KOPT-K1 (cell line): ENCODE results near the gene TM9SF1.

ENCODE experiments used
- H3K27ac ChIP-seq: fragments of 200-600 bp; sonication (generic); 2 replicates; pipeline ENCODE4 v1.5.1; 2016; ENCODE audit warnings: antibody characterized with exemption, mild to moderate bottlenecking, low read depth, low read length; ENCODE audit not compliant: poor library complexity, severe bottlenecking
- H3K36me3 ChIP-seq: fragments of 200-600 bp; sonication (generic); 2 replicates; pipeline ENCODE4 v1.5.1; 2017; ENCODE audit warnings: antibody characterized with exemption, mild to moderate bottlenecking, low read length, moderate library complexity; ENCODE audit not compliant: insufficient read depth
- H3K9me3 ChIP-seq: fragments of 200-600 bp; sonication (generic); 2 replicates; pipeline ENCODE4 v1.5.1; 2017; ENCODE audit warnings: antibody characterized with exemption, low read length, mild to moderate bottlenecking; ENCODE audit not compliant: insufficient read depth, poor library complexity, severe bottlenecking

TM9SF1 gene

DNA sequence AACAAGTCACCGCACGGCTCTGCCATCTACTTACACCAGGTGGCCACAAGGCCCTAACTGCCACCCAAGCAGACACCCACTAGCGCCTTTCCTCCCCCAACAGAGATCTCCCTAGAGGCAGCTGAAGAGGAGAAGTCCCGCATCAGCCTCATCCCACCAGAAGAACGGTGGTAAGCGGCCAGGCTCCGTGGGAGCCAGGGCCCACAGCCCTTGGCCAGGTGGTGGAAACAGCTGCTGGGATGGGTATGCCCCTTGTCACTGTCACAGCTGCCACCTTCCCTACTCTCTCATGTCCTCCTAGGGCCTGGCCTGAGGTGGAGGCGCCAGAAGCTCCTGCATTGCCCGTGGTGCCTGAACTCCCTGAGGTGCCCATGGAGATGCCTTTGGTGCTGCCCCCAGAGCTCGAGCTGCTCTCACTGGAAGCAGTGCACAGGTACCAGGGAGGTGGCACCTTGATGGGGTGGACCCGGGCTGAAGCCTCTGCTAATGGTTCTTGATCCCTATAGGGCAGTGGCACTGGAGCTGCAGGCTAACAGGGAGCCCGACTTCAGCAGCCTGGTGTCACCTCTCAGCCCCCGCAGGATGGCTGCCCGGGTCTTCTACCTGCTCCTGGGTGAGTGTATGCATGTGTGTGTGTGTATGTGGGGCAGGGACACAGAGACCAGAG is 15.8 kb downstream of the TM9SF1 start:
- Histone ChIP-seq H3K36me3 (peaks cover 82% of the 10 kb centered on the region), H3K9me3 (no peaks in the 10 kb centered on the region), H3K27ac (no peak overlapping the region)

DNA sequence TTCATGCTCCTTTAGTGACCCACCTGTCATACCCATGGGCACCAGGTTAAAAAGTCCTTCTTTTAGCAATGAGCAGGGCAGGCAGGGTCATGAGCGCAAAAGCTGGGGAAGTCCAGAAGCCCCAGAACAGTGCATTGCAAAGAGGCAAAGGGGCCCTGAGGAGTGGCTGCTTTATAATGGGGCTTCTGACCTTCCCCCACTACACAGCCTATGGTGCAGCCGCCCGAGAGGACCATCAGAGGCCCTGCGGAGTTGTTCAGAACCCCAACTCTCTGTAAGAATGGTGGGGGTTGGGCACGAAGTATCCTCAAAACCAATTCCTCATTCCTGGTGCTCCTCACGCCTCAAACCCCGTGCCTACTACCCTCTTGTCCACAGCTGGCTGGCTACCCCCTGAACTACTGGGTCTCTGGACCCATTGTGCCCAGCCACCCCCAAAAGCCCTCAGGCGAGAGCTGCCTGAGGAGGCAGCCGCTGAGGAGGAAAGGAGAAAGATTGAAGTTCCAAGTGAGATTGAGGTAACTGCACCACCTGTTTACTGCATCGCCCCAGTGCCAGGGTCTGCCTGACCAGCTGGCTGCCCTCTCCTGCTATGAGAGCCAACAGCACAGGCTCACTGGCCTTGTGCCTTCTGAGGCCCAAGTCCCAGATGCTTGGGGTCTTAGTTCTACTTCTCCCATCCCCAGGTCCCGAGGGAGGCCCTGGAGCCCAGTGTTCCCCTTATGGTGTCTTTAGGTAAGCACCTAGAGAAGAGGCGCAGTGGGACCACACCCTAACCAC is 16.7 kb downstream of the TM9SF1 start:
- Histone ChIP-seq H3K27ac (no peak overlapping the region), H3K9me3 (no peaks in the 10 kb centered on the region), H3K36me3 (peaks cover 73% of the 10 kb centered on the region)

DNA sequence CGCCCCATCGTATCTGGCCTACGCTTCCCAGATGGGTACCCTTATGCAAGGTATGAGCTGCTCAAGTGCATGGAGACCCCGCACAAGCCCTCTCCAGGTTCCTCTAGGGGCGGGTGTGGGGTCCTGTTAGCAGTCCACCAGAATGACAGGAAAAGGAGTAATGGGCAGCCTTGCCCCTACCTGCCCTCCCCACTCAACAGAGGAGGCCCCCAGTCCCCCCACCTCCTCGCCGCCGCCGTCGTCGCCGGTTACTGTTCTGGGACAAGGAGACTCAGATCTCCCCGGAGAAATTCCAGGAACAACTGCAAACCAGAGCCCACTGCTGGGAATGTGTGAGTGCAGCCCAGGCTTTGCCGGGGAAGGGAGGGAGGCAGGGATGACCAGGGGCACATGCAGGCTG is 17.4 kb downstream of the TM9SF1 start:
- no peaks in the 10 kb centered on the region for H3K9me3 ChIP-seq
- H3K27ac ChIP-seq = no peak overlapping the region
- H3K36me3 ChIP-seq = peaks cover 66% of the 10 kb centered on the region

DNA sequence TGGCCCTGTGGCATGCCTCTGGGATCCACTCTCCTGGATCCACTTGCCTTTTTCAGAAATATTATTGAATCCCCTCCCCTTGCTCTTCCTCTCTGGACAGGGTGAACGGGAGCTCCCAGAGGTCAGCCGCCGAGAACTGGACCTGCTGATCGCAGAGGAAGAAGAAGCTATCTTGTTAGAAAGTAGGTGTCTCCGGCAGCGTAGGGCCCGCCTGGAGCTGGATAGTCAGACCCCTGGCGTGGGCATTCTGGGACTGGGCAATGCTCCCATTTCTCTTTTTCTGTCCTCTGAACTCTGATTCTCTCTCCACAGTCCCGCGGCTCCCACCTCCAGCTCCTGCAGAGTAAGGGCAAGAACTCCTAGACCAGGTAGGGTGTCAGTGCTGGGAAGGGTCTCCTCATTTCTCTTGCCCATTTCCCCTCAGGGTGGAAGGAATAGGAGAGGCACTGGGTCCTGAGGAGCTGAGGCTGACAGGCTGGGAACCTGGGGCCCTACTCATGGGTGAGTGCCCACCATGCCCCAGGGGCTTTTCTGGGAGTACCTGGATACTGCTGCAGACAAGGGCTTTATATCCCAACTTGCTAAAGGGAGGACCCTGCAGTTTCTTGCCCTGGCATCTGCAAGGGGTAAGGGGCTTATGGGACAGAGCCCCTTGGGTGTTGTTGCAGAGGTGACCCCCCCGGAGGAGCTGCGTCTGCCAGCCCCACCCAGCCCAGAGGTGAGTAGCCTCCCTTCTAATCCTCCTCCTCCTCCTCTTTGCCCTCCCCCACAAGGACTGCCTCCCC is 18.0 kb downstream of the TM9SF1 start:
- Histone ChIP-seq H3K9me3 (no peaks in the 10 kb centered on the region), H3K27ac (no peak overlapping the region), H3K36me3 (peaks cover 60% of the 10 kb centered on the region)

DNA sequence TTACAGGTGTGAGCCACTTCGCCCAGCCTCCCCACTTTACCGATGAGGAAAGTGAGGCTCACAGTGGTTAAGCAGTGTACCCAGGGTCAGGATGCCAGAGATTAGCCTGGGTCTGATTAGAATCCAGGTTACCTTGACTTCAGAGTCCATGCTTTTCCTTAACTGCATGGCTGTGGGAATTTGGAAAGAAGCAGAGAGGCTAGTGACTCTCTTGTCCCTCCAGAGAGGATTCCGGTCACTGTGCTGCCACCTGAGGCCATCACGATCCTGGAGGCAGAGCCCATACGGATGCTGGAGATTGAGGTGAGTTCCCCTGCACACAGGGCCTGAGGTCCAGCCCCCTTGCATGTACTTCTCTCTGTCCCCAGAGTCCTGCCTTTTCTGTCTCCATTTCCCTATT is 18.6 kb downstream of the TM9SF1 start:
- H3K27ac ChIP-seq = no peak overlapping the region
- H3K9me3 ChIP-seq = no peaks in the 10 kb centered on the region
- peaks cover 53% of the 10 kb centered on the region for H3K36me3 ChIP-seq

DNA sequence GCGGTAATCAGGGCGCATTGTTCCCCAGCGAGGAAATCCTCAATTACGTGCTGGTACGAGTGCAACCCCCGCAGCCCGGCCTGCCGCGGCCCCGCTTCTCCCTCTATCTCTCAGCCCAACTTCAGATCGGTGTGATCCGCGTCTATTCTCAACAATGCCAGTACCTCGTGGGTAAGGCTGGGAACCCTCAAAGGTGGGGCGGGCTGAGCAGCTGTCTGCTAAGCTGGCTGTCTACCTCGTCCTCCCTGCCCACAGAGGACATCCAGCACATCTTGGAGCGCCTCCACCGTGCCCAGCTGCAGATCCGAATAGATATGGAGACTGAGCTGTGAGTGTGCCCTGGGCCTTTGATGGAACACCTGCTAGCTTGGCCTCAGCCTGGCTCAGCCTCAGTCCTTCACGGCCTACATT is 22.4 kb downstream of the TM9SF1 start:
- Histone ChIP-seq H3K9me3 (no peaks in the 10 kb centered on the region), H3K36me3 (peaks cover 16% of the 10 kb centered on the region), H3K27ac (no peak overlapping the region)

DNA sequence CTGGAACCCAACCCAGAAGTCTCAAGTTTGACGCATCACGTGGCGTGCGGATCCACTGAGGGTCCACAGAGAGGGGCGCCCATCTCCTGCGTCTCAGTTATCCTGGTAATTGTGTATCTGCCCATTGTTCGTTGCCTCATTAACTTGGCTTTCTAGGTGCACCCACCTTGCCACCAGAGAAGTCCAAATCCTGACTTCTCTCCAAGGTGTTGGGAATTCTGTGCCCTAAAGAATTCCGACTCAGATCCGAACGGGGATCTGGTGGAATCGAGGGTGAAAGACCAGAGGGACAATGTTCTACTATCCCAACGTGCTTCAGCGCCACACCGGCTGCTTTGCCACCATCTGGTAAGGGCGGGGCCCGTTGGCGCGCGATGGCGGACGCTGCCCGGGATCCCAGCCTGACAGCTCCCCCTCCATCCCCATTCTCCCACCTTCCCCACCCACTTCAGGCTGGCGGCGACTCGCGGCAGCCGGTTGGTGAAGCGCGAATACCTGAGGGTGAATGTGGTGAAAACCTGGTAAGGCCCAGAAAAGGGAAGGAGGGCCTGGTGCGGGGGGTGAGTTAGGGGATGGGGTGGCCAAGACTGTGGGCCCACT is 22.9 kb downstream of the TM9SF1 start:
- peaks cover 15% of the 10 kb centered on the region for H3K36me3 ChIP-seq
- H3K9me3 ChIP-seq = no peaks in the 10 kb centered on the region
- no peak overlapping the region for H3K27ac ChIP-seq

DNA sequence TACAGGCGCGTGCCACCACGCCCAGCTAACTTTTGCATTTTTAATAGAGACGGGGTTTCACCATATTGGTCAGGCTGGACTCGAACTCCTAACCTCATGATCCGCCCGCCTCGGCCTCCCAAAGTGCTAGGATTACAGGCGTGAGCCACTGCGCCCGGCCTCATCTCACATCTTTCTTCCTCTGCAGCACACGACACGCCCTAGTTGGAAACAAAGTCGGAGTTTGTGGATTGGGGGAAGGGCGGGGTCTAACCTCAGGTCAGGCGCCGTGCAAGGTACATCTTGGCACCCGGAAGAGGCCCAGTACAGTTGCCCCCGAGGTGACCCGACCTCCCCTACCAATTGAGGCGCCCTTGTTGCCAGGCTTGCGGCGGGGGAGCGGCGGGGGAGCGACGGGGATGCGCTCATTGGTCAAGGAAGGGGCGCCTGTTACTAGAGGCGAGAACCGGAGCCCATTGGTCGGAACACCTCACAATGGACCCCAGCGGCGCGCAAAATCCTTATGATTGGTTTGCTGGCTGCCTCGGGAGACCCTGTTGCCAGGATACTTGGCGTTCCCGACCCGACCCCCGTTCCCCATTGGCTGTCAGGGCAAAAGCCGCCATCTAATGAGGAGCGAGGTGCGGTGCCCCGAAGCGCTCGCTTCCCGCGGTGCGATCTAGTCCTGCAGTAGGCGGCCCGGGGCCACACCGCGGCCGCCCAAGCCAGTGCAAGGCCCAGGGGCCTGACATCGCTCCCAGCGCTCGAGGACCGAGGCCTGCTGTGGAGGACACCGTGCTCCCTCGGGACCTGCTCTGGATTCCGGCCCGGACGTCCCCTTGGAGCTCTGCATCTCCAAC is 23.6 kb downstream of the TM9SF1 start, which contains the start of gene REC8:
REC8 (plus strand) TSS at position 659 of the 839 bp plus-strand sequence. CDS start 473 bp downstream, outside the sequence.
- H3K27ac ChIP-seq = no peak within 1 kb of the TSS
- peaks cover 11% of the 10 kb centered on the region; the same call in 1 of the 2 replicates for H3K36me3 ChIP-seq
- H3K9me3 ChIP-seq = no peaks in the 10 kb centered on the region

DNA sequence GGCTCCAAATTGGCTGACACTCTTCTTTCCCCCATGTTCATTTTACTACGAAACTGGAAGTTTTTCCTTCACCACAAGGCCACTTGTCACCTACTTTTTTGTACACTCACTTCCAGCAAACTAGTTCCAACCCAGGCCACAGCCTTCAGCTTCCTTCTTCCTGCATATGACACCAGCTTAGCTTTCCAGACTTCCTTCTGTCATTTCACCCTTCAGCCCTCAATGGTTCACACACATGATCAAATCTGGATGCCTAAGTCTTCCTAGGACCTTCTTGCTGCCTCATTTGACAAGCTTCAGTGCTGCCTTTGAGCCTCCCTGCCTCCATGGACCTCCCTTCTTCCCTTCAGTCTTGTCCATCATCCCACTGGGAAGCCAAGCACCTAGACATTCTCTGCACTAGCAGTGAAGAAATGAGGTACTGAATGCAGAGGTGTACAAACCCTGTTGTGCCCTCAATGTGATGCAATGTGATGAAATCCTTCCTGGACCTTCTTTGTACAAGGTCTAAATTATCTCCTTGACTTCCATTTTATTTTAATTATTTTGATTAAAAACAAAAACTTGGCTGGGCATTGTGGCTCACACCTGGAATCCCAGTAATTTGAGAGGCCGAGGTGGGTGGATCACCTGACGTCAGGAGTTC is 27.6 kb downstream of the TM9SF1 start:
- no peaks in the 10 kb centered on the region for H3K9me3 ChIP-seq
- H3K36me3 ChIP-seq = peaks cover 46% of the 10 kb centered on the region
- no peak overlapping the region for H3K27ac ChIP-seq

DNA sequence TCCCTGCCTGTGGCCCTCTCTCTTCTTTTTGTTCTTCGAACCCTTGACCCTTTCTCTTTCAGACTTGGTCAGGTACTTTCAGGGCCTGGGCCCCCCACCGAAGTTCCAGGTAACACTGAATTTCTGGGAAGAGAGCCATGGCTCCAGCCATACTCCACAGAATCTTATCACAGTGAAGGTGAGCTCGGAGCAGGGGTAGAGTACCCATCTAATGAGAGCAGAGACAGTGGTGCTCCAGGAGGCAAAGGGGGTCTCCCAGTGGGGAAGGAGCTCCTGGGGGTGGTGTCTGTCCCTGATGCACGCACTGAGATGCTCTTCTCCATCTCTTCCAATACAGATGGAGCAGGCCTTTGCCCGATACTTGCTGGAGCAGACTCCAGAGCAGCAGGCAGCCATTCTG is 29.5 kb downstream of the TM9SF1 start:
- Histone ChIP-seq H3K36me3 (peaks cover 46% of the 10 kb centered on the region), H3K9me3 (no peaks in the 10 kb centered on the region), H3K27ac (no peak overlapping the region)

DNA sequence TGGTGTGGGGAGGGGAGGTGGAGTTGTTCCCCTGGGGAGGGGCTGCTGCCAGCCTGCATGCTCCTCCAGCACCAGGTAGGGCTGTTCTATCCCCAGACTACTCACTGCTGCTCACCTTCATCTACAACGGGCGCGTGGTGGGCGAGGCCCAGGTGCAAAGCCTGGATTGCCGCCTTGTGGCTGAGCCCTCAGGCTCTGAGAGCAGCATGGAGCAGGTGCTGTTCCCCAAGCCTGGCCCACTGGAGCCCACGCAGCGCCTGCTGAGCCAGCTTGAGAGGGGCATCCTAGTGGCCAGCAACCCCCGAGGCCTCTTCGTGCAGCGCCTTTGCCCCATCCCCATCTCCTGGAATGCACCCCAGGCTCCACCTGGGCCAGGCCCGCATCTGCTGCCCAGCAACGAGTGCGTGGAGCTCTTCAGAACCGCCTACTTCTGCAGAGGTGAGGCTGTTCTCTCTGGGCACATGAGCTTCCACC is 30.7 kb downstream of the TM9SF1 start:
- H3K27ac ChIP-seq = no peak overlapping the region
- H3K36me3 ChIP-seq = peaks cover 58% of the 10 kb centered on the region
- no peaks in the 10 kb centered on the region for H3K9me3 ChIP-seq

DNA sequence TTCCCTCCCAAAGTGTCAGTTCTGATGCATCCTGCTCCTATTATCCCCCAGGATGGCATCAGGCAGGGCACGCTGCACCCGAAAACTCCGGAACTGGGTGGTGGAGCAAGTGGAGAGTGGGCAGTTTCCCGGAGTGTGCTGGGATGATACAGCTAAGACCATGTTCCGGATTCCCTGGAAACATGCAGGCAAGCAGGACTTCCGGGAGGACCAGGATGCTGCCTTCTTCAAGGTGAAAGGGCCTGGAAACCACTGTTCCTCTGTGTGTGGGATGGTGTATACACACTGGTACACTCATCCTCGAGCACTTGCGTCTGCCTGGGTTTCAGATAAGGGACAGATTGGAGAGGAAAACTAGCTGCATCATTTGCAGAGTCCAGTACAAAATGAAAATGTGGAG is 33.1 kb downstream of the TM9SF1 start:
- Histone ChIP-seq H3K36me3 (peaks cover 71% of the 10 kb centered on the region), H3K9me3 (no peaks in the 10 kb centered on the region), H3K27ac (peak overlapping the region; percentile 77)

DNA sequence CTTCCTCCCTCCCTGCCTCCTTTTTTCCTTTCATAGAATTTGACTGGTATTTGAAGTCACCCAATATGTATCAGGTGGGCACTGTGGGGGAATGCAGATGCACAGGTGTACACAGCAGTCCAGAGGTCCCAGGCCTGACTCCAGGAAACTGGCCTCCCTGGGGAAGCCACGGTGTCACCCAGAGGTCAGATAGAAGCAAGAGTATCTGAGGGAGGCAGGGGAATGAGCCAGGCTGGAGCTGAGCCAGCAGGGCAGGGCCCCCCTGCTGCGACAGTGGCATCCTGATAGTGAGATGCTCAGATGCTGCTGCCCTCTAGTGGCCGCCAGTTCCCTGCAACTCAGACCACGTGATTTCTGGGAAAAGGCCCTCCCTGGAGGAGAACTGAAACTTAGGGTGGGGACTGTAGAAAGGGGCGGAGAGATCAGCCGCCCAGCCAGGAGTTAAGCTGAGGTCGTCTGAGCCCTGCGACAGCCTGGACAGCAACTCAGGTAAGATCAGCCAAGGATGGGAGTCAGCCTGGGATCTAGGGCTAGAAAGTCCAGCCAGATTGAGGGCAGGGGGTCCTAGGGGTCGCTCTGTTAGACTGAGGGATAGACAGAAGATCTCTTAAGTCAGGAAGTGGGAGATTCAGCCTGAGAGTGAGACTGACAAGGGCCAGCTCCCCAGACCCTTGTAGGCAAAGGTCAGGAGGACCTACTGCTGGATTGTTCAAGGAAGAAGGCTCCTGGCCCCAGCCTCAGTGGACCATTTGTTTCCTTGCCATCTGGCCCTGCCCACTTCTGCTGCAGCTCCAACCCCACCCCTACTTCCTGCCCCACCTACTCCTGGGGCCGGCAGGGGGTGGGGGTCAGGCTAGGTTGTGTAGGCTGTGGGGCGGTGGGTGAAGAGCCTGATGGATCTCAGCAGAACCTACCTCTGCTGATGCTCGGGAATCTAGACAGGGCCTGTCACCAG is 34.1 kb downstream of the TM9SF1 start, which contains the start of gene IRF9:
IRF9 (plus strand) TSS at position 416 of the 955 bp plus-strand sequence. CDS start 880 bp downstream, outside the sequence.
- Histone ChIP-seq H3K9me3 (no peaks in the 10 kb centered on the region), H3K27ac (peak within 1 kb of the TSS; percentile 77), H3K36me3 (peaks cover 75% of the 10 kb centered on the region)
